ENCODE results near the gene PEX16. TPM values are rescaled to one million over a fixed set of nuclear protein-coding genes. Genes with fewer than 3 reads are reported as not detected.
A peak's percentile ranks its signal among the peaks of the same experiment; 100 is the strongest.

PEX16 gene
- total and polyA plus RNA-seq, 2 of the 13 experiments (the other 11 are each of a cell fraction or from before 2014, with no cell fraction given), result 12.5 to 21.8 TPM

DNA sequence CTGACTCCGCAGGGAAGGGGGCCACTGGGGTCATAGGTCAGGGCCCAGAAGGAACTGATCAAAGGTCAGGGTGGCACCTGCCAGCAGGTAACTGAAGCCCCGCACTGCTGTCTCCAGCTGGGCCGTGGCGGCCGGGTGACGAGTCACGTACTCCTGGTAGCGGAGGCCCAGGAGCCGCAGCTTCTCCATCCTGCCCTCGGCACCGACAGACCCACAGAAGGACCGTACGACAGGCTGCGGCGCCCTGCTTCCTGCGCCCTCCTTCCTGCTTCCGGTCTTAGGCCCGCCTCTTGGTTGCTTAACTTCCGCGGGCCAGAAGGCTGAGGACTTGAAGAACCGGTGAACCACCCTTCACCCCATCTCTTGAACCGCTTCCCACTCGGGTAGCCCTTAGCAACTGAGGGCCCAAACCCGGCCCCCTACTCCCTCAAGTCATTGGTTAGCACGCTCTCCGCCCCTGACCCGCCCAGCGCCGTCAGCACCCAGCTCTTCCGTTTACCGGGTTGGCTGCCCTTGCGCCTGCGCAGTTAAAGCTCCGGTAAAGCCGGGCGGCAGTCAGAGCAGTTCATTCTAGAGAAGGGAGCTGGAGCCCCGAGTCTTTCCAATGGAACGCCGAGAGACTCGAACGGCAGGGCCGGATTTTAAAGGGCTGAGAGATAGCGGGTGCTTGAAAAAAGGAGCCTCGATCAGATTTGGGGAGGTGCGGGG lies at the start of gene PEX16 (continued):
- no peak for TF ChIP-seq ZNF256 (CRISPR knock-in tag; conservative IDR thresholded peaks at IDR 0.05)
- no peak for TF ChIP-seq ZNF879 (CRISPR knock-in tag; IDR thresholded peaks at IDR 0.05)
- TF ChIP-seq SMARCE1 (IDR thresholded peaks at IDR 0.05; ENCODE audit: borderline replicate concordance), result no peak
- TF ChIP-seq, protein P1, sequence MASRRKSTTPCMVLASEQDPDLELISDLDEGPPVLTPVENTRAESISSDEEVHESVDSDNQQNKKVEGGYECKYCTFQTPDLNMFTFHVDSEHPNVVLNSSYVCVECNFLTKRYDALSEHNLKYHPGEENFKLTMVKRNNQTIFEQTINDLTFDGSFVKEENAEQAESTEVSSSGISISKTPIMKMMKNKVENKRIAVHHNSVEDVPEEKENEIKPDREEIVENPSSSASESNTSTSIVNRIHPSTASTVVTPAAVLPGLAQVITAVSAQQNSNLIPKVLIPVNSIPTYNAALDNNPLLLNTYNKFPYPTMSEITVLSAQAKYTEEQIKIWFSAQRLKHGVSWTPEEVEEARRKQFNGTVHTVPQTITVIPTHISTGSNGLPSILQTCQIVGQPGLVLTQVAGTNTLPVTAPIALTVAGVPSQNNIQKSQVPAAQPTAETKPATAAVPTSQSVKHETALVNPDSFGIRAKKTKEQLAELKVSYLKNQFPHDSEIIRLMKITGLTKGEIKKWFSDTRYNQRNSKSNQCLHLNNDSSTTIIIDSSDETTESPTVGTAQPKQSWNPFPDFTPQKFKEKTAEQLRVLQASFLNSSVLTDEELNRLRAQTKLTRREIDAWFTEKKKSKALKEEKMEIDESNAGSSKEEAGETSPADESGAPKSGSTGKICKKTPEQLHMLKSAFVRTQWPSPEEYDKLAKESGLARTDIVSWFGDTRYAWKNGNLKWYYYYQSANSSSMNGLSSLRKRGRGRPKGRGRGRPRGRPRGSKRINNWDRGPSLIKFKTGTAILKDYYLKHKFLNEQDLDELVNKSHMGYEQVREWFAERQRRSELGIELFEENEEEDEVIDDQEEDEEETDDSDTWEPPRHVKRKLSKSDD (CRISPR knock-in tag; IDR thresholded peaks at IDR 0.05; ENCODE audit: low read depth), result no peak
- peak; percentile 69 for TF ChIP-seq ZFX (CRISPR knock-in tag; IDR thresholded peaks at IDR 0.05; ENCODE audit: low read depth)
- no peak for TF ChIP-seq GFI1 (CRISPR knock-in tag; IDR thresholded peaks at IDR 0.05; ENCODE audit: borderline replicate concordance)
- peak; percentile 51; the same call in 1 of the 2 replicates for TF ChIP-seq SIN3B (IDR thresholded peaks at IDR 0.05; ENCODE audit: low read length)
- TF ChIP-seq, protein P2, sequence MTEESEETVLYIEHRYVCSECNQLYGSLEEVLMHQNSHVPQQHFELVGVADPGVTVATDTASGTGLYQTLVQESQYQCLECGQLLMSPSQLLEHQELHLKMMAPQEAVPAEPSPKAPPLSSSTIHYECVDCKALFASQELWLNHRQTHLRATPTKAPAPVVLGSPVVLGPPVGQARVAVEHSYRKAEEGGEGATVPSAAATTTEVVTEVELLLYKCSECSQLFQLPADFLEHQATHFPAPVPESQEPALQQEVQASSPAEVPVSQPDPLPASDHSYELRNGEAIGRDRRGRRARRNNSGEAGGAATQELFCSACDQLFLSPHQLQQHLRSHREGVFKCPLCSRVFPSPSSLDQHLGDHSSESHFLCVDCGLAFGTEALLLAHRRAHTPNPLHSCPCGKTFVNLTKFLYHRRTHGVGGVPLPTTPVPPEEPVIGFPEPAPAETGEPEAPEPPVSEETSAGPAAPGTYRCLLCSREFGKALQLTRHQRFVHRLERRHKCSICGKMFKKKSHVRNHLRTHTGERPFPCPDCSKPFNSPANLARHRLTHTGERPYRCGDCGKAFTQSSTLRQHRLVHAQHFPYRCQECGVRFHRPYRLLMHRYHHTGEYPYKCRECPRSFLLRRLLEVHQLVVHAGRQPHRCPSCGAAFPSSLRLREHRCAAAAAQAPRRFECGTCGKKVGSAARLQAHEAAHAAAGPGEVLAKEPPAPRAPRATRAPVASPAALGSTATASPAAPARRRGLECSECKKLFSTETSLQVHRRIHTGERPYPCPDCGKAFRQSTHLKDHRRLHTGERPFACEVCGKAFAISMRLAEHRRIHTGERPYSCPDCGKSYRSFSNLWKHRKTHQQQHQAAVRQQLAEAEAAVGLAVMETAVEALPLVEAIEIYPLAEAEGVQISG (CRISPR knock-in tag; IDR thresholded peaks at IDR 0.05), result peak; percentile 78
- no peak for TF ChIP-seq DNMT1 (CRISPR knock-in tag; IDR thresholded peaks at IDR 0.05)
- no peak for TF ChIP-seq ZMYM2 (CRISPR knock-in tag; IDR thresholded peaks at IDR 0.05)
- peak; percentile 8; the same call in 1 of the 2 replicates for TF ChIP-seq ZNF160 (CRISPR knock-in tag; IDR thresholded peaks at IDR 0.05)
- peak; percentile 27 for TF ChIP-seq TBL1XR1 (IDR thresholded peaks at IDR 0.05; ENCODE audit: borderline replicate concordance, low read length, partially characterized antibody)
- no peak for TF ChIP-seq TCF7L2 (IDR thresholded peaks at IDR 0.05; ENCODE audit: low read depth, low read length)
- no peak for TF ChIP-seq ZNF468 (CRISPR knock-in tag; IDR thresholded peaks at IDR 0.05)
- TF ChIP-seq NFATC3 (CRISPR knock-in tag; IDR thresholded peaks at IDR 0.05), result no peak
- TF ChIP-seq SMAD9 (CRISPR knock-in tag; IDR thresholded peaks at IDR 0.05), result 0 out of 2 replicates have a peak, but pooled peaks have one; percentile 36
- no peak for TF ChIP-seq HMGA1 (CRISPR knock-in tag; conservative IDR thresholded peaks at IDR 0.05)
- no peak for TF ChIP-seq FOXK2 (IDR thresholded peaks at IDR 0.05)
- TF ChIP-seq, protein P3, sequence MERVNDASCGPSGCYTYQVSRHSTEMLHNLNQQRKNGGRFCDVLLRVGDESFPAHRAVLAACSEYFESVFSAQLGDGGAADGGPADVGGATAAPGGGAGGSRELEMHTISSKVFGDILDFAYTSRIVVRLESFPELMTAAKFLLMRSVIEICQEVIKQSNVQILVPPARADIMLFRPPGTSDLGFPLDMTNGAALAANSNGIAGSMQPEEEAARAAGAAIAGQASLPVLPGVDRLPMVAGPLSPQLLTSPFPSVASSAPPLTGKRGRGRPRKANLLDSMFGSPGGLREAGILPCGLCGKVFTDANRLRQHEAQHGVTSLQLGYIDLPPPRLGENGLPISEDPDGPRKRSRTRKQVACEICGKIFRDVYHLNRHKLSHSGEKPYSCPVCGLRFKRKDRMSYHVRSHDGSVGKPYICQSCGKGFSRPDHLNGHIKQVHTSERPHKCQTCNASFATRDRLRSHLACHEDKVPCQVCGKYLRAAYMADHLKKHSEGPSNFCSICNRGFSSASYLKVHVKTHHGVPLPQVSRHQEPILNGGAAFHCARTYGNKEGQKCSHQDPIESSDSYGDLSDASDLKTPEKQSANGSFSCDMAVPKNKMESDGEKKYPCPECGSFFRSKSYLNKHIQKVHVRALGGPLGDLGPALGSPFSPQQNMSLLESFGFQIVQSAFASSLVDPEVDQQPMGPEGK (CRISPR knock-in tag; IDR thresholded peaks at IDR 0.05), result no peak; the same call in 1 of the 2 replicates
- TF ChIP-seq, protein P4, sequence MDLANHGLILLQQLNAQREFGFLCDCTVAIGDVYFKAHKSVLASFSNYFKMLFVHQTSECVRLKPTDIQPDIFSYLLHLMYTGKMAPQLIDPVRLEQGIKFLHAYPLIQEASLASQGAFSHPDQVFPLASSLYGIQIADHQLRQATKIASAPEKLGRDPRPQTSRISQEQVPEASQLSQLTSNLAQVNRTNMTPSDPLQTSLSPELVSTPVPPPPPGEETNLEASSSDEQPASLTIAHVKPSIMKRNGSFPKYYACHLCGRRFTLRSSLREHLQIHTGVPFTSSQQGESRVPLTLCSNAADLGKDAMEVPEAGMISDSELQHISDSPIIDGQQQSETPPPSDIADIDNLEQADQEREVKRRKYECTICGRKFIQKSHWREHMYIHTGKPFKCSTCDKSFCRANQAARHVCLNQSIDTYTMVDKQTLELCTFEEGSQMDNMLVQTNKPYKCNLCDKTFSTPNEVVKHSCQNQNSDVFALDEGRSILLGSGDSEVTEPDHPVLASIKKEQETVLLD (CRISPR knock-in tag; IDR thresholded peaks at IDR 0.05; ENCODE audit: low read depth), result peak; percentile 86
- no peak; the same call in 1 of the 2 replicates for TF ChIP-seq REPIN1 (CRISPR knock-in tag; IDR thresholded peaks at IDR 0.05; ENCODE audit: borderline replicate concordance, low read depth)
